Activated CD8-positive, alpha-beta memory T cell treated with anti-CD3 and anti-CD28 coated beads for 24 hours (primary cell): ENCODE measurements around the gene ADCY2.

ENCODE experiments used
- DNase-seq: peaks from one replicate; pipeline ENCODE4 v3.0.0-alpha.2; 2020

ADCY2 gene

GRCh38 chr5:7877851-7878250, 481.9 kb downstream of the ADCY2 start:
- no peak for DNase-seq

GRCh38 chr5:7878381-7878873, 482.5 kb downstream of the ADCY2 start:
- DNase-seq = no peak
